Epithelial cell of prostate (primary cell): Measurements from ENCODE around the gene INTU.
A peak's percentile ranks its signal among the peaks of the same experiment; 100 is the strongest.
"Not testable (repeated sequence)": the region's sequence is repeated elsewhere in the genome, so short reads cannot be mapped to it uniquely, and the experiment has no call there.

Experiments used
- DNase-seq: peaks from one replicate; pipeline ENCODE4 v3.0.0-alpha.2; 2011; ENCODE audit warnings: low read depth, low spot score
- H3K27ac ChIP-seq: fragments of 450-650 bp; 2 replicates; pipeline ENCODE4 v1.5.1; 2017; ENCODE audit warnings: mild to moderate bottlenecking

INTU gene

DNA sequence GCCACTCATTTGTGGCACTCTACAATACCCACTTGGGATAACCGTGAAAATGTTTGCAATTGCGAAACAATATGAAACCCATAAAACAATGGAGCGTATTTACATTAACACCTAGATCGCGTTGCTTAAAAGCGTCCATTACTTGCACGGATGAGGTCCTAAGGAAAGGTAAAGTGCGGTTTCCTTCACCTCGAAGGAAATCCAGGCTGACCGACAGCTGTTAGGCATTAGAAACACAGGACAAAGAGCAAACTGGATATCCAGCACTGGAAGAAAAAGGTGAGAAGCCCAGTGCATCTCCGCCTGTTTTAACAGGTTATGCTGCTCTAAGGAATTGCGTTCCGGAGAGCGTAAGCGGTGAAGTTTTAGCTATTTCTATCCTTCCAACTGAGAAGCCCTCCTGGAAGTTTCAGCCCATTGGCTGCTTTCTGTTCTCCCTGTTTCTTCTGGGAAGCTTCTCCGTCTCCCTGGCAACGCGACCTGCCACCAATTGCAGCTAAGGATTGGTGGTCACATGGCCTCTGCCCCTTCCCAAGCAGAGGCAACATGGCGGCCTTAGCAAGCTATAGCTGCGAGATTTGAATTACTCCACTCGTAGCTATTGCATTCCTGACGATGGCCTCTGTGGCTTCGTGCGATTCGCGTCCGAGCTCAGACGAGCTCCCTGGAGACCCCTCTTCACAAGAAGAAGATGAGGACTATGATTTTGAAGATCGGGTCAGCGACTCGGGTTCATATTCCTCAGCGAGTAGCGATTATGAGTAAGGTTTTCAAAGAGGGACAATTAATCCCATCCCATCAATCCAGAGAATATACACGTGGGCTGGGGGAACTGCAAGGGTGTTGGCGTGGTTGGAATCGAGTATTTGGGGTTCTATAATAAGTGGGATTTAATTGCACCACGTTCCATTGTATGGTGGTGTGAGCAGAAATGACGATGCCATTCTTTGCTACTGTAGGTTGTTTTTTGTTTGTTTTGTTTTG is at the start of gene INTU:
Gene INTU (plus strand): TSS at position 538 of the 984 bp plus-strand sequence. CDS start 78 bp downstream, at position 616.
- peak; percentile 91 for DNase-seq
- peak within 1 kb of the TSS; percentile 55 for H3K27ac ChIP-seq

DNA sequence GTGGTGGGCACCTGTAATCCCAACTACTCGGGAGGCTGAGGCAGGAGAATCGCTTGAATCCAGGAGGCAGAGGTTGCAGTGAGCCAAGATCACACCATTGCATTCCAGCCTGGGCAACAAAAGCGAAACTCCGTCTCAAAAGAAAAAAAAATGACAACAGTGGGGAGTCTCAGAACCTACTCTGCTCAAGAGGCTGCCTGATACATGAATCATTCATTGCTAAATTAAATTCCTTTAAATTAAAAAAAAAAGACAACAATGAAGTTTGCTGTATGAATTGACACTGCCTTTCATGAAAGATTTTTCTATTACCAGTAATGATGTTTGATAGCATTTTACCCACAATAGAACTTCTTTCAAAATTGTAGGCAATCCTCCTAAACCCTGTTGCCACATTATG is 46.3 kb upstream of the INTU start:
- DNase-seq, H3K27ac ChIP-seq: not testable (repeated sequence)

DNA sequence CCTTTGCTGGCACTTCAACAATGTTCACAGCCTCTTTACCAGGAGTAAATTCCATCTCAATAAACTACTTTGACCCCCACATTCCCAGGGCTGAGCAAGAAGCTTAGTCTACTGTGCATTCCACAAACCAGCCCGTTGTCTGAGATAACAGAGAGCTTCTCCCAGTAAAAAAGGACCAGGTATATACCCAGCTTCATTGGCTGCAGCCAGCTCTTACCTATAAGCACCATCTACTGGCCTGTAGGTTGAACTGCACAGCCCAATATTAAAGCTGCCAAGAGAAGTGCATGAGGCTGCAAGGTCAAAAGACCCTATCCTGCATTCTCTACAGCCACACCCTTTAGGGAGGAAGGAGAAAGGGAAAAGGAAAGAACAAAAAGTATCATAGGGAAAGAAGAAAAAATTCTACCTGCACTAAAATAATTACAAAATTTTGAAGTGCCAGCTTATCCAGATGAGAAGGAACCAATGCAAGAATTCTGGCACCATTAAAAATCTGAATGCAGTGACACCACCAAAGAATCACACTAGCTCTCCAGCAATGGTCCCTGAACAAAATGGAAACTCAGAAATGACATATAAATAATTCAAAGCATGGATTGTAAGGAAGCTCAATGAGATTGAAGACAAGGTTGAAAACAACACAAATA is 45.7 kb upstream of the INTU start:
- H3K27ac ChIP-seq, result no peak overlapping the region
- DNase-seq, result no peak

GRCh38 chr4:127589153-127589552 is 43.6 kb upstream of the INTU start:
- not testable (repeated sequence) for H3K27ac ChIP-seq, DNase-seq

- no peak overlapping the region for H3K27ac ChIP-seq
- DNase-seq, result no peak
Measured at GRCh38 chr4:127598656-127599055, 34.1 kb upstream of the INTU start.

- no peak for DNase-seq
- H3K27ac ChIP-seq, result no peak overlapping the region
Measured at GRCh38 chr4:127601029-127601428, 31.7 kb upstream of the INTU start.

GRCh38 chr4:127604949-127605709 is 27.6 kb upstream of the INTU start:
- DNase-seq, result no peak
- H3K27ac ChIP-seq, result no peak overlapping the region

GRCh38 chr4:127606823-127607222 is 25.9 kb upstream of the INTU start:
- no peak for DNase-seq
- H3K27ac ChIP-seq, result no peak overlapping the region

- DNase-seq, result no peak
- no peak overlapping the region for H3K27ac ChIP-seq
Measured at GRCh38 chr4:127609484-127609883, 23.3 kb upstream of the INTU start.

DNA sequence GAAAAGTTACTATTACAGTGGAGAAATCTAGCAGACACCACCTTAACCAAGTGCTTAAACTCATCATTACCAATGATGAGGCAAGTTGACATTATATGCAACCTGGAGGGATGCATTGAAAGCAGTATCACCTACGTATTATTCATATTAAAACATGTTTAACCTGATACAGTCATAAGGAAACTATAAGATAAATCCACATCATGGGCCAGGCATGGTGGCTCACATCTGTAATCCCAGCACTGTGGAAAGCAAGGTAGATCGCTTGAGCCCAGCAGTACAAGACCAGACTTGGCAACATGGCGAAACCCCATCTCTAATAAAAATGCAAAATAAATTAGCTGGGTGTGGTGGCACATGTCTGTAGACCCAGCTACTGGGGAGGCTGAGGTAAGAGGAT is 22.3 kb upstream of the INTU start:
- no peak for DNase-seq

DNA sequence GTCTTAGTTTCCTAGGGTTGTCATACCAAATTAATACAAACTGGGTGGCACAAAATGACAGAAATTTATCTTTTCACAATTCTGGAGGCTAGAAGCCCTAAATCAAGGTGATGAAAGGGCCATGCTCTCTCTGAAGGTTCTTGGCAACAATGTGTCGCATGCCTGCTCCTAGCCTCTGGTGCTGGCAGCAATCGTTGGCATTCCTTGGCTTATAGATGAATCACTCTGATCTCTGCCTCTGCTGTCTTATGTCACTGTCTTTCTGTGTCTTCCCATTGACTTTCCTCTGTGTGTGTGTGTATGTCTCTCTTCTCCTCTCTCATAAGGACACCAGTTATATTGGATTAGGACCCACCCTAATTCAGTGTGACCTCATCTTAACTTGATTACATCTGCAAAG is 15.9 kb upstream of the INTU start:
- DNase-seq, result no peak
- H3K27ac ChIP-seq, result no peak overlapping the region

More for the DNA sequence above, 22.3 kb upstream of the INTU start:
- no peak overlapping the region for H3K27ac ChIP-seq

DNA sequence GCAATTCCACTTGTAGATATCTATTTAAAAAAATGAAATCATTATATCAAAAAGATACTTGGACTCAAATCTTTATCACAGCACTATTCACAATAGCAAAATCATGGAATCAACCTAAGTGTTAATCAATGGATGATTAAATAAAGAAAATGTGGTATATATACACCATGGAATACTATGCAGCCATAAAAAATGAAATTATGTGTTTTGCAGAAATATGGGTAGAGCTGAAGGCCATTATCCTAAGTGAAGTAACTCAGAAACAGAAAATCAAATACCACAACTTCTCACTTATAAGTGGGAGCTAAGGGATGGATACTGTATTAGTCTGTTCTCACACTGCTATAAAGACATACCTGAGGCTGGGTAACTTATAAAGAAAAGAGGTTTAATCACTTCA is 14.3 kb upstream of the INTU start:
- DNase-seq, result no peak
- H3K27ac ChIP-seq, result no peak overlapping the region

DNA sequence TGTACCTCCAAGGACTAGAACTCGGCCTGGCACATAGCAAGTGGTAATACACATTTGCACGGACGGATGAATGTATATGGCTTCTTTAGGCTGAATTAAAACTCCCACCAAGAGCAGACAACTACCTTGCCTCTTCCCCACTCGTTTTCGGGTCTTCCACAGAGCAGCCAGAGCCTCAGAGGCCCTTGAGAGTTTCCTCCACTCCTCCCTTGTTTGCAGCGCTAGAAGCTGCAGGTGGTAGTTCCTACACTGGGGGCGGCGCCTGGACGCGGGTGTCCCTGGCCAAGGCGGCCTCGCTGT is 10.2 kb upstream of the INTU start:
- DNase-seq, result no peak
- H3K27ac ChIP-seq, result no peak overlapping the region

- H3K27ac ChIP-seq, result no peak overlapping the region
- no peak for DNase-seq
Measured at GRCh38 chr4:127622921-127623796, 9.6 kb upstream of the INTU start.

- H3K27ac ChIP-seq, result no peak overlapping the region
- no peak for DNase-seq
Measured at GRCh38 chr4:127623797-127624083, 9.0 kb upstream of the INTU start.

GRCh38 chr4:127624173-127624572 is 8.6 kb upstream of the INTU start:
- no peak for DNase-seq
- no peak overlapping the region for H3K27ac ChIP-seq

DNA sequence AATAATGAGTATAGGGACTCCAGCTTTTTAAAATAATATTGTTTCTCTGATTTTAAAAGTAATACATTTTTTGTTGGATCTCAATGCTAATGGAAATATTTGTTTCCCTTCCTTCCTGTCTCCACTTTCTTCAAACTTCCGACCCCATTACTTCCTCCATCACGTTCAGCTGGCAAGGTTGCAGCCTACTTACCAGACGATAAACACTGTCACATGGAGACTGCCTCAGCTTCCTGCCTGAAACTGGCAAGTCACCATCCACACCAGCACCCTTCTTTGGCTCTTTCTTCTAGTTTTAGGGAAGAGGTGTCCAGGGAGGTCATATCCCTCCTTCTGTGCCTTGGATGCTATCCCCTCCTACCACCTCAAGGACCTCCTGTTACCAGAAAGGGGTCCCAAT is 3.4 kb upstream of the INTU start:
- no peak overlapping the region for H3K27ac ChIP-seq
- DNase-seq, result no peak

DNA sequence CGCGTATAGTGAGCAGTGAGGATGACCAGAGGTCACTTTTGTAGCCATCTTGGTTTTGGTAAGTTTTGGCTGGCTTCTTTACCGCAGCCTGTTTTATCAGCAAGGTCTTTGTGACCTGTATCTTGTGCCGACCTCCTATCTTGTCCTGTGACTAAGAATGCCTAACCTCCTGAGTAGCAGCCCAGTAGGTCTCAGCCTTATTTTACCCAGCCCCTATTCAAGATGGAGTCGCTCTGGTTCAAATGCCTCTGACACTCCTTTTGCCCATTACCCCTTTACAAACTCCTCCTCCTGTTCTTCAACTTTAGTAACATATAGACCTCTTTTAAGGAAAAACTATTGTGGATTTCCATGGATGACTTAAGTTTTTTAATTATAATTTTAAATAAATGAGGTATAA is 2.6 kb upstream of the INTU start:
- no peak for DNase-seq
- no peak overlapping the region for H3K27ac ChIP-seq

- DNase-seq, result peak; percentile 33
- no peak overlapping the region for H3K27ac ChIP-seq
Measured at GRCh38 chr4:127631420-127631819, 1.3 kb upstream of the INTU start.

GRCh38 chr4:127634181-127634580 is 1.4 kb downstream of the INTU start:
- no peak overlapping the region for H3K27ac ChIP-seq
- DNase-seq, result no peak
